WTC11 (cell line): ENCODE data around the gene SH3GL1. TPM values are rescaled to one million over a fixed set of nuclear protein-coding genes. Genes with fewer than 3 reads are reported as not detected.

Experiments used
- ATAC-seq: fragments of 200-7000 bp; cut with Tn5 transposase; 2 replicates; pipeline ENCODE4 v1.10.0; 2021; ENCODE audit warnings: mild to moderate bottlenecking, moderate library complexity
- CTCF ChIA-PET: fragments of 300-600 bp; sonication (Branson Sonifier 250); formaldehyde crosslinking; loops from one replicate; lab custom pipeline; 2021; ENCODE audit warnings: antibody characterized with exemption; lab: Charles Lee
- POLR2A ChIA-PET: fragments of 350-600 bp; sonication (Branson Sonifier 250); formaldehyde crosslinking; loops from one replicate; lab custom pipeline; 2021; ENCODE audit warnings: antibody characterized with exemption; lab: Charles Lee
- DNase-seq: peaks from one replicate; pipeline ENCODE4 v3.0.0; 2021; ENCODE audit warnings: low spot score
- H3K27ac Mint-ChIP-seq: 2 replicates; pipeline ENCODE4 v1.8.0; 2021; ENCODE audit warnings: mixed read lengths
- H3K27me3 Mint-ChIP-seq: 2 replicates; pipeline ENCODE4 v1.8.0; 2021; ENCODE audit warnings: low read depth, mild to moderate bottlenecking, moderate library complexity, mixed read lengths
- H3K36me3 Mint-ChIP-seq: 2 replicates; pipeline ENCODE4 v1.8.0; 2021; ENCODE audit warnings: mixed read lengths
- H3K4me1 Mint-ChIP-seq: 2 replicates; pipeline ENCODE4 v1.8.0; 2022; ENCODE audit warnings: mixed read lengths
- H3K4me3 Mint-ChIP-seq: 2 replicates; pipeline ENCODE4 v1.8.0; 2021; ENCODE audit warnings: mild to moderate bottlenecking, moderate library complexity, mixed read lengths
- H3K9me3 Mint-ChIP-seq: 2 replicates; pipeline ENCODE4 v1.8.0; 2021; ENCODE audit warnings: mixed read lengths
- CREM ChIP-seq: sonication (generic); formaldehyde crosslinking; IDR thresholded peaks from 2 replicates; pipeline ENCODE4 v1.8.1; 2022; ENCODE audit warnings: mild to moderate bottlenecking, missing genetic modification reagents, moderate library complexity
- EMX1 ChIP-seq: fragments of 250-450 bp; sonication (Bioruptor Pico); IDR thresholded peaks from 2 replicates; pipeline ENCODE4 v1.8.0; 2021; ENCODE audit warnings: mild to moderate bottlenecking
- IRF2 ChIP-seq: sonication (generic); formaldehyde crosslinking; IDR thresholded peaks from 2 replicates; pipeline ENCODE4 v1.8.0; 2022; ENCODE audit warnings: low read depth, missing genetic modification reagents, borderline replicate concordance
- KAT7 ChIP-seq: sonication (generic); formaldehyde crosslinking; IDR thresholded peaks from 2 replicates; pipeline ENCODE4 v1.8.1; 2023; ENCODE audit warnings: missing genetic modification reagents, mild to moderate bottlenecking, borderline replicate concordance
- MYBL2 ChIP-seq: sonication (generic); formaldehyde crosslinking; IDR thresholded peaks from 2 replicates; pipeline ENCODE4 v1.8.1; 2023; ENCODE audit warnings: mild to moderate bottlenecking, moderate library complexity, missing genetic modification reagents
- NFATC4 ChIP-seq: fragments of 250-450 bp; sonication (Bioruptor Pico); IDR thresholded peaks from 2 replicates; pipeline ENCODE4 v1.9.0; 2021; ENCODE audit warnings: mild to moderate bottlenecking
- NR2C2 ChIP-seq: sonication (generic); formaldehyde crosslinking; IDR thresholded peaks from 2 replicates; pipeline ENCODE4 v1.8.0; 2022; ENCODE audit warnings: mild to moderate bottlenecking, missing genetic modification reagents
- OVOL2 ChIP-seq: fragments of 250-450 bp; sonication (Bioruptor Pico); IDR thresholded peaks from 2 replicates; pipeline ENCODE4 v1.9.0; 2021; ENCODE audit warnings: mild to moderate bottlenecking, borderline replicate concordance
- ZBTB21 ChIP-seq: sonication (generic); formaldehyde crosslinking; IDR thresholded peaks from 2 replicates; pipeline ENCODE4 v1.8.1; 2023; ENCODE audit warnings: mild to moderate bottlenecking, missing genetic modification reagents, borderline replicate concordance
- ZNF138 ChIP-seq: sonication (generic); formaldehyde crosslinking; conservative IDR thresholded peaks from 2 replicates; pipeline ENCODE4 v1.8.1; 2022; ENCODE audit warnings: mild to moderate bottlenecking, moderate library complexity, missing genetic modification reagents
- ZNF232 ChIP-seq: sonication (generic); formaldehyde crosslinking; IDR thresholded peaks from 2 replicates; pipeline ENCODE4 v1.8.0; 2022; ENCODE audit warnings: mild to moderate bottlenecking, missing genetic modification reagents
- ZNF671 ChIP-seq: fragments of 250-450 bp; sonication (Bioruptor Pico); IDR thresholded peaks from 2 replicates; pipeline ENCODE4 v1.8.0; 2021; ENCODE audit warnings: mild to moderate bottlenecking
- total RNA-seq: library from RNA; stranded (reverse); gene quantifications from 3 replicates; pipeline ENCODE4 v1.2.3, GENCODE V29; 2021
- TF ChIP-seq, protein P1 (sequence below): sonication (generic); formaldehyde crosslinking; IDR thresholded peaks from 2 replicates; pipeline ENCODE4 v1.8.1; 2023; ENCODE audit warnings: mild to moderate bottlenecking, missing genetic modification reagents
- TF ChIP-seq, protein P2 (sequence below): sonication (generic); formaldehyde crosslinking; IDR thresholded peaks from 2 replicates; pipeline ENCODE4 v1.8.1; 2023; ENCODE audit warnings: mild to moderate bottlenecking, missing genetic modification reagents, borderline replicate concordance
- TF ChIP-seq, protein P3 (sequence below): sonication (generic); formaldehyde crosslinking; IDR thresholded peaks from 2 replicates; pipeline ENCODE4 v1.8.0; 2023; ENCODE audit warnings: missing genetic modification reagents
- TF ChIP-seq, protein P4 (sequence below): fragments of 250-450 bp; sonication (Bioruptor Pico); IDR thresholded peaks from 2 replicates; pipeline ENCODE4 v1.9.0; 2021; ENCODE audit warnings: moderate library complexity, mild to moderate bottlenecking, inconsistent platforms, borderline replicate concordance
- TF ChIP-seq, protein P5 (sequence below): sonication (generic); formaldehyde crosslinking; IDR thresholded peaks from 2 replicates; pipeline ENCODE4 v1.8.1; 2023; ENCODE audit warnings: mild to moderate bottlenecking, moderate library complexity, missing genetic modification reagents
- TF ChIP-seq, protein P6 (sequence below): sonication (generic); formaldehyde crosslinking; IDR thresholded peaks from 2 replicates; pipeline ENCODE4 v1.8.0; 2022; ENCODE audit warnings: mild to moderate bottlenecking, missing genetic modification reagents

SH3GL1 gene
- total RNA-seq, 1 experiment from 2014 or later, result 109 TPM

DNA sequence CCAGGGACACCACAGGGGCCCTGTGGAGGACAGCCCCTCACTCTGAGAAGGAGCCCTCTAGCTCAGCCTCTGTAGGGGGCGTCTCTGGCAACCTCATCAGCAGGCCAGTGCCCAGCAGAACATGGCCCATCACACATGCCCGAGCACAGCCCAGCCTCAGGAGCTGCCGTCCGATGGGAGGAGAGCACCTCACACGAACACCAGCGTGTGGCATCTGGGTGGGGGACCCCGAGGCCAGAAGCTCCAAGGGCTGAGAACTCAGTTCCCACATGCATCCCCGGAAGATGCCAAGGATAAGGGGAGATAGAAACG lies 11.3 kb downstream of the SH3GL1 start:
- no peak overlapping the region for H3K4me3 Mint-ChIP-seq
- POLR2A ChIA-PET, result interaction anchor here (0.6 kb wide), 1 partner anchor 13 kb away, joined by 3 read pairs; no protein-coding TSS in a partner anchor
- peaks cover 3% of the 10 kb centered on the region for H3K36me3 Mint-ChIP-seq
- H3K9me3 Mint-ChIP-seq, result no peaks in the 10 kb centered on the region
- DNase-seq (no peak), ATAC-seq (no peak)
- peaks cover 42% of the 10 kb centered on the region for H3K4me1 Mint-ChIP-seq
- CTCF ChIA-PET, result interaction anchor here (0.6 to 5.3 kb wide), 8 partner anchors 10 to 122 kb away, joined by 3 to 48 read pairs (median 5); partner anchors contain the start of genes CHAF1A and SH3GL1
- peak overlapping the region; percentile 83 for H3K27ac Mint-ChIP-seq
- H3K27me3 Mint-ChIP-seq, result no peaks in the 10 kb centered on the region; the same call in 1 of the 2 replicates
- no peak for TF ChIP-seq KAT7 (CRISPR knock-in tag)

DNA sequence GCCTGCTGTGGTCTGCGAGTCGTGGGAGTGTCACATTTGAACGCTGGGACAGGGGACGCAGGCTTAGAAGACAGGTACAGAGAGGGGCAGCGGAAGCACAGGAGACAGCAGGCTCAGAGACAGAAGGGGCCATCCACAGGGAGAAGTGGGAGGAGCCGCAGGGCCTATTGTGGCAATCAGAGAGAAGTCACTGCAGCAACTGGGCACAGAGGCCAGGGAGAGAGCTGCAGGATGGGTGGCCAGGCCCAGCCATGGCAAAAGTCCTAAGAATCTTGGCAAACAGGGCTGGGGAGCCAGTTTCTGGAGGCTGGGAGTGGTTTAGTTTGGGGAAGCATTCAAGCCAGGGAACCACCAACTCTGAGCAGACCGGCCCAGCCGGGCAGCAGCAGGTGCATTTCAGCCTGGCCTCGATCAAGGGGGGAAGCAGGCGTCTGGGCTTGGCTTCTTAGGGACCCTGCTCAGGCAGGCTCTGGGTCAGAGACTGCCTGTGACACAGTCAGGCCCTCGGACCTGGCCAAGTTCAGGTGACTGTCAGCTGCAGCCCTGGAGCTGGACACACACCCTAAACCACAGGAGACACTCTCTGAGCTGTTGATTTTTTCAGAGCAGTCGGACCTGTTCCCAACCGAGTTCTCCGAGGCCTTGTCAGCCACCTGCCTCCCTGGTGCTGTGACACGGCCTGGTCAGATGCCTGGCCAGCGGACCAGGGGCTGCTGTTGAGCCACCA lies 11.8 kb downstream of the SH3GL1 start:
- peaks cover 39% of the 10 kb centered on the region for H3K4me1 Mint-ChIP-seq
- TF ChIP-seq, protein P1, sequence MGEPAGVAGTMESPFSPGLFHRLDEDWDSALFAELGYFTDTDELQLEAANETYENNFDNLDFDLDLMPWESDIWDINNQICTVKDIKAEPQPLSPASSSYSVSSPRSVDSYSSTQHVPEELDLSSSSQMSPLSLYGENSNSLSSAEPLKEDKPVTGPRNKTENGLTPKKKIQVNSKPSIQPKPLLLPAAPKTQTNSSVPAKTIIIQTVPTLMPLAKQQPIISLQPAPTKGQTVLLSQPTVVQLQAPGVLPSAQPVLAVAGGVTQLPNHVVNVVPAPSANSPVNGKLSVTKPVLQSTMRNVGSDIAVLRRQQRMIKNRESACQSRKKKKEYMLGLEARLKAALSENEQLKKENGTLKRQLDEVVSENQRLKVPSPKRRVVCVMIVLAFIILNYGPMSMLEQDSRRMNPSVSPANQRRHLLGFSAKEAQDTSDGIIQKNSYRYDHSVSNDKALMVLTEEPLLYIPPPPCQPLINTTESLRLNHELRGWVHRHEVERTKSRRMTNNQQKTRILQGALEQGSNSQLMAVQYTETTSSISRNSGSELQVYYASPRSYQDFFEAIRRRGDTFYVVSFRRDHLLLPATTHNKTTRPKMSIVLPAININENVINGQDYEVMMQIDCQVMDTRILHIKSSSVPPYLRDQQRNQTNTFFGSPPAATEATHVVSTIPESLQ (CRISPR knock-in tag), result no peak
- TF ChIP-seq ZBTB21 (CRISPR knock-in tag) (no peak), EMX1 (CRISPR knock-in tag) (no peak), NFATC4 (CRISPR knock-in tag) (no peak), CREM (CRISPR knock-in tag) (no peak), ZNF138 (CRISPR knock-in tag) (no peak), ZNF671 (CRISPR knock-in tag) (no peak), IRF2 (CRISPR knock-in tag) (no peak), NR2C2 (CRISPR knock-in tag) (no peak), ZNF232 (CRISPR knock-in tag) (no peak), MYBL2 (no peak), OVOL2 (CRISPR knock-in tag) (no peak)
- TF ChIP-seq, protein P2, sequence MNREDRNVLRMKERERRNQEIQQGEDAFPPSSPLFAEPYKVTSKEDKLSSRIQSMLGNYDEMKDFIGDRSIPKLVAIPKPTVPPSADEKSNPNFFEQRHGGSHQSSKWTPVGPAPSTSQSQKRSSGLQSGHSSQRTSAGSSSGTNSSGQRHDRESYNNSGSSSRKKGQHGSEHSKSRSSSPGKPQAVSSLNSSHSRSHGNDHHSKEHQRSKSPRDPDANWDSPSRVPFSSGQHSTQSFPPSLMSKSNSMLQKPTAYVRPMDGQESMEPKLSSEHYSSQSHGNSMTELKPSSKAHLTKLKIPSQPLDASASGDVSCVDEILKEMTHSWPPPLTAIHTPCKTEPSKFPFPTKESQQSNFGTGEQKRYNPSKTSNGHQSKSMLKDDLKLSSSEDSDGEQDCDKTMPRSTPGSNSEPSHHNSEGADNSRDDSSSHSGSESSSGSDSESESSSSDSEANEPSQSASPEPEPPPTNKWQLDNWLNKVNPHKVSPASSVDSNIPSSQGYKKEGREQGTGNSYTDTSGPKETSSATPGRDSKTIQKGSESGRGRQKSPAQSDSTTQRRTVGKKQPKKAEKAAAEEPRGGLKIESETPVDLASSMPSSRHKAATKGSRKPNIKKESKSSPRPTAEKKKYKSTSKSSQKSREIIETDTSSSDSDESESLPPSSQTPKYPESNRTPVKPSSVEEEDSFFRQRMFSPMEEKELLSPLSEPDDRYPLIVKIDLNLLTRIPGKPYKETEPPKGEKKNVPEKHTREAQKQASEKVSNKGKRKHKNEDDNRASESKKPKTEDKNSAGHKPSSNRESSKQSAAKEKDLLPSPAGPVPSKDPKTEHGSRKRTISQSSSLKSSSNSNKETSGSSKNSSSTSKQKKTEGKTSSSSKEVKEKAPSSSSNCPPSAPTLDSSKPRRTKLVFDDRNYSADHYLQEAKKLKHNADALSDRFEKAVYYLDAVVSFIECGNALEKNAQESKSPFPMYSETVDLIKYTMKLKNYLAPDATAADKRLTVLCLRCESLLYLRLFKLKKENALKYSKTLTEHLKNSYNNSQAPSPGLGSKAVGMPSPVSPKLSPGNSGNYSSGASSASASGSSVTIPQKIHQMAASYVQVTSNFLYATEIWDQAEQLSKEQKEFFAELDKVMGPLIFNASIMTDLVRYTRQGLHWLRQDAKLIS (CRISPR knock-in tag), result no peak
- TF ChIP-seq, protein P3, sequence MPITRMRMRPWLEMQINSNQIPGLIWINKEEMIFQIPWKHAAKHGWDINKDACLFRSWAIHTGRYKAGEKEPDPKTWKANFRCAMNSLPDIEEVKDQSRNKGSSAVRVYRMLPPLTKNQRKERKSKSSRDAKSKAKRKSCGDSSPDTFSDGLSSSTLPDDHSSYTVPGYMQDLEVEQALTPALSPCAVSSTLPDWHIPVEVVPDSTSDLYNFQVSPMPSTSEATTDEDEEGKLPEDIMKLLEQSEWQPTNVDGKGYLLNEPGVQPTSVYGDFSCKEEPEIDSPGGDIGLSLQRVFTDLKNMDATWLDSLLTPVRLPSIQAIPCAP (CRISPR knock-in tag), result no peak
- TF ChIP-seq, protein P4, sequence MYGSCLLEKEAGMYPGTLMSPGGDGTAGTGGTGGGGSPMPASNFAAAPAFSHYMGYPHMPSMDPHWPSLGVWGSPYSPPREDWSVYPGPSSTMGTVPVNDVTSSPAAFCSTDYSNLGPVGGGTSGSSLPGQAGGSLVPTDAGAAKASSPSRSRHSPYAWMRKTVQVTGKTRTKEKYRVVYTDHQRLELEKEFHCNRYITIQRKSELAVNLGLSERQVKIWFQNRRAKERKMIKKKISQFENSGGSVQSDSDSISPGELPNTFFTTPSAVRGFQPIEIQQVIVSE (CRISPR knock-in tag), result no peak
- TF ChIP-seq, protein P5, sequence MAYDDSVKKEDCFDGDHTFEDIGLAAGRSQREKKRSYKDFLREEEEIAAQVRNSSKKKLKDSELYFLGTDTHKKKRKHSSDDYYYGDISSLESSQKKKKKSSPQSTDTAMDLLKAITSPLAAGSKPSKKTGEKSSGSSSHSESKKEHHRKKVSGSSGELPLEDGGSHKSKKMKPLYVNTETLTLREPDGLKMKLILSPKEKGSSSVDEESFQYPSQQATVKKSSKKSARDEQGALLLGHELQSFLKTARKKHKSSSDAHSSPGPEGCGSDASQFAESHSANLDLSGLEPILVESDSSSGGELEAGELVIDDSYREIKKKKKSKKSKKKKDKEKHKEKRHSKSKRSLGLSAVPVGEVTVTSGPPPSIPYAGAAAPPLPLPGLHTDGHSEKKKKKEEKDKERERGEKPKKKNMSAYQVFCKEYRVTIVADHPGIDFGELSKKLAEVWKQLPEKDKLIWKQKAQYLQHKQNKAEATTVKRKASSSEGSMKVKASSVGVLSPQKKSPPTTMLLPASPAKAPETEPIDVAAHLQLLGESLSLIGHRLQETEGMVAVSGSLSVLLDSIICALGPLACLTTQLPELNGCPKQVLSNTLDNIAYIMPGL (CRISPR knock-in tag), result no peak
- TF ChIP-seq, protein P6, sequence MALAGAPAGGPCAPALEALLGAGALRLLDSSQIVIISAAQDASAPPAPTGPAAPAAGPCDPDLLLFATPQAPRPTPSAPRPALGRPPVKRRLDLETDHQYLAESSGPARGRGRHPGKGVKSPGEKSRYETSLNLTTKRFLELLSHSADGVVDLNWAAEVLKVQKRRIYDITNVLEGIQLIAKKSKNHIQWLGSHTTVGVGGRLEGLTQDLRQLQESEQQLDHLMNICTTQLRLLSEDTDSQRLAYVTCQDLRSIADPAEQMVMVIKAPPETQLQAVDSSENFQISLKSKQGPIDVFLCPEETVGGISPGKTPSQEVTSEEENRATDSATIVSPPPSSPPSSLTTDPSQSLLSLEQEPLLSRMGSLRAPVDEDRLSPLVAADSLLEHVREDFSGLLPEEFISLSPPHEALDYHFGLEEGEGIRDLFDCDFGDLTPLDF (CRISPR knock-in tag), result no peak
- DNase-seq, result no peak
- no peaks in the 10 kb centered on the region; the same call in 1 of the 2 replicates for H3K27me3 Mint-ChIP-seq
- no peak overlapping the region for H3K4me3 Mint-ChIP-seq
- CTCF ChIA-PET, result interaction anchor here (0.9 to 5.3 kb wide), 9 partner anchors 12 to 121 kb away, joined by 3 to 48 read pairs (median 5); partner anchors contain the start of genes CHAF1A and SH3GL1
- no peak for ATAC-seq
- H3K36me3 Mint-ChIP-seq, result peaks cover 3% of the 10 kb centered on the region
- H3K27ac Mint-ChIP-seq, result no peak overlapping the region
- POLR2A ChIA-PET, result no interaction called here
- no peaks in the 10 kb centered on the region for H3K9me3 Mint-ChIP-seq
